Mucosa of stomach (tissue), 1 donor: ENCODE measurements around the gene CERS1.
"Not testable (repeated sequence)": the region's sequence is repeated elsewhere in the genome, so short reads cannot be mapped to it uniquely, and the experiment has no call there.

Source experiments
- H3K27me3 ChIP-seq: one replicate; pipeline ENCODE4 v1.7.0; 2013; ENCODE audit warnings: mild to moderate bottlenecking, low read length; ENCODE audit not compliant: control insufficient read depth, insufficient read depth
- H3K36me3 ChIP-seq: one replicate; pipeline ENCODE4 v1.7.0; 2013; ENCODE audit warnings: low read length; ENCODE audit not compliant: control insufficient read depth, insufficient read depth
- H3K4me1 ChIP-seq: one replicate; pipeline ENCODE4 v1.7.0; 2013; ENCODE audit warnings: mild to moderate bottlenecking, low read length; ENCODE audit not compliant: control insufficient read depth, insufficient read depth
- H3K4me3 ChIP-seq: one replicate; pipeline ENCODE4 v1.7.0; 2013; ENCODE audit warnings: low read length
- H3K9ac ChIP-seq: one replicate; pipeline ENCODE4 v1.7.0; 2013; ENCODE audit warnings: mild to moderate bottlenecking, low read length, moderate library complexity
- H3K9me3 ChIP-seq: one replicate; pipeline ENCODE4 v1.7.0; 2013; ENCODE audit warnings: mild to moderate bottlenecking, low read length, moderate library complexity; ENCODE audit not compliant: control insufficient read depth
- donor health status: Pancreatic carcinoma.

Gene CERS1

GRCh38 chr19:18931316-18932162 lies 35.6 kb upstream of the CERS1 start:
- H3K4me1 ChIP-seq, result peaks cover 5% of the 10 kb centered on the region
- H3K36me3 ChIP-seq, result no peaks in the 10 kb centered on the region
- no peak overlapping the region for H3K4me3 ChIP-seq
- no peaks in the 10 kb centered on the region for H3K27me3 ChIP-seq
- H3K9me3 ChIP-seq, result no peaks in the 10 kb centered on the region
- H3K9ac ChIP-seq, result no peak overlapping the region

GRCh38 chr19:18929311-18929710 lies 33.4 kb upstream of the CERS1 start:
- Histone ChIP-seq H3K9ac (no peak overlapping the region), H3K27me3 (no peaks in the 10 kb centered on the region), H3K9me3 (no peaks in the 10 kb centered on the region), H3K36me3 (no peaks in the 10 kb centered on the region), H3K4me1 (peaks cover 5% of the 10 kb centered on the region), H3K4me3 (no peak overlapping the region)

GRCh38 chr19:18928018-18928805 lies 32.3 kb upstream of the CERS1 start:
- Histone ChIP-seq H3K36me3 (no peaks in the 10 kb centered on the region), H3K9me3 (no peaks in the 10 kb centered on the region), H3K4me1 (peaks cover 5% of the 10 kb centered on the region)

DNA sequence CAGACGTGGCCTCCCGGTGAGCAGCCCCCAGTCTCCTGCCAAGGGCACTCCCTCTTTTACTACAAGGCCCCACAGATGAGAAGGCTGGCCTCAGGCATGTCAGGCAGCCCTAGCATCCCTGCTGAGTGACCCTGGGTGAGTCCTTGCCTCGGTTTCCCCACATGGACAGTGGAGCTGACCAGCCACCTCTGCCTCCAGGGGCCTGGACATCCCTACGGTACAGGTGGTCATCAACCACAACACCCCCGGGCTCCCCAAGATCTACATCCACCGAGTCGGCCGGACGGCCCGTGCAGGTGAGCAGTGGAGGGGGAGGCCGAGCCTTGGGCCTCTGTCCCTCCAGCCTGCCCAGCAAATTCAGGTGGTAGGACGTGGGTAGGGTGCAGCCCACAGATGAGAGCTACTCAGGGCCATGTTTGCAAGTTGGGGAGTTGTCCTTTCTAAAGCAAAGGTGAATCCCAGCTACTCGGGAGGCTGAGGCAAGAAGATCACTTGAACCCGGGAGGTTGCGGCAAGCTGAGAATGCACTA lies 28.8 kb upstream of the CERS1 start:
- Histone ChIP-seq H3K4me3 (no peak overlapping the region), H3K27me3 (no peaks in the 10 kb centered on the region), H3K9ac (no peak overlapping the region), H3K36me3 (peaks cover 8% of the 10 kb centered on the region), H3K4me1 (peaks cover 9% of the 10 kb centered on the region), H3K9me3 (no peaks in the 10 kb centered on the region)

More at GRCh38 chr19:18928018-18928805, 32.3 kb upstream of the CERS1 start:
- Histone ChIP-seq H3K9ac (no peak overlapping the region), H3K4me3 (no peak overlapping the region), H3K27me3 (no peaks in the 10 kb centered on the region)

- no peak overlapping the region for H3K4me3 ChIP-seq
- no peaks in the 10 kb centered on the region for H3K27me3 ChIP-seq
- no peak overlapping the region for H3K9ac ChIP-seq
- H3K36me3 ChIP-seq, result peaks cover 8% of the 10 kb centered on the region
- no peaks in the 10 kb centered on the region for H3K9me3 ChIP-seq
- H3K4me1 ChIP-seq, result peaks cover 13% of the 10 kb centered on the region
Observed at GRCh38 chr19:18922228-18922985, 26.4 kb upstream of the CERS1 start.

GRCh38 chr19:18921593-18921992 lies 25.6 kb upstream of the CERS1 start:
- Histone ChIP-seq H3K4me1 (peaks cover 15% of the 10 kb centered on the region), H3K36me3 (peaks cover 8% of the 10 kb centered on the region), H3K9me3 (no peaks in the 10 kb centered on the region), H3K4me3 (no peak overlapping the region), H3K27me3 (no peaks in the 10 kb centered on the region), H3K9ac (no peak overlapping the region)

DNA sequence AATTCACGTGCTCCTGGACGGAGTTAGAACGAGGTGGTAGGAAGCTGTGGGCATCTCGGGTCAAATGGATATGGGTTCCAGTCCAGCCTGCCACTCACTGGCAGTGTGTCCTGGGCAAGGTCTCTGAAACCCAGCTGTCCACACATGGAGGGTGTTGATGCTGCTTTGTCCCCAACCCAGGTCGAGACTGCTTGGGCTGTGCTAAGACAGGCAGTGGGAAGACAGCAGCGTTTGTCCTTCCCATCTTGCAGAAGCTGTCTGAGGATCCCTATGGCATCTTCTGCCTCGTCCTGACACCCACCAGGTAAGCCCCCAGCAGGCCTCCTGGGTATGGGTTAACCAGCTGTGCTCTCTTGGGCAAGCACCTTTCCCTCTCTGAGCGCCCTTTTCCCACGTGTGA lies 24.4 kb upstream of the CERS1 start:
- peaks cover 8% of the 10 kb centered on the region for H3K36me3 ChIP-seq
- H3K27me3 ChIP-seq, result no peaks in the 10 kb centered on the region
- H3K4me3 ChIP-seq, result peak overlapping the region; percentile 95
- peak overlapping the region; percentile 66 for H3K9ac ChIP-seq
- H3K9me3 ChIP-seq, result no peaks in the 10 kb centered on the region
- H3K4me1 ChIP-seq, result peaks cover 15% of the 10 kb centered on the region

GRCh38 chr19:18919900-18920214 lies 23.9 kb upstream of the CERS1 start:
- H3K36me3 ChIP-seq, result peaks cover 8% of the 10 kb centered on the region
- no peaks in the 10 kb centered on the region for H3K27me3 ChIP-seq
- H3K9me3 ChIP-seq, result no peaks in the 10 kb centered on the region
- peak overlapping the region; percentile 95 for H3K4me3 ChIP-seq
- peaks cover 15% of the 10 kb centered on the region for H3K4me1 ChIP-seq
- peak overlapping the region; percentile 66 for H3K9ac ChIP-seq

DNA sequence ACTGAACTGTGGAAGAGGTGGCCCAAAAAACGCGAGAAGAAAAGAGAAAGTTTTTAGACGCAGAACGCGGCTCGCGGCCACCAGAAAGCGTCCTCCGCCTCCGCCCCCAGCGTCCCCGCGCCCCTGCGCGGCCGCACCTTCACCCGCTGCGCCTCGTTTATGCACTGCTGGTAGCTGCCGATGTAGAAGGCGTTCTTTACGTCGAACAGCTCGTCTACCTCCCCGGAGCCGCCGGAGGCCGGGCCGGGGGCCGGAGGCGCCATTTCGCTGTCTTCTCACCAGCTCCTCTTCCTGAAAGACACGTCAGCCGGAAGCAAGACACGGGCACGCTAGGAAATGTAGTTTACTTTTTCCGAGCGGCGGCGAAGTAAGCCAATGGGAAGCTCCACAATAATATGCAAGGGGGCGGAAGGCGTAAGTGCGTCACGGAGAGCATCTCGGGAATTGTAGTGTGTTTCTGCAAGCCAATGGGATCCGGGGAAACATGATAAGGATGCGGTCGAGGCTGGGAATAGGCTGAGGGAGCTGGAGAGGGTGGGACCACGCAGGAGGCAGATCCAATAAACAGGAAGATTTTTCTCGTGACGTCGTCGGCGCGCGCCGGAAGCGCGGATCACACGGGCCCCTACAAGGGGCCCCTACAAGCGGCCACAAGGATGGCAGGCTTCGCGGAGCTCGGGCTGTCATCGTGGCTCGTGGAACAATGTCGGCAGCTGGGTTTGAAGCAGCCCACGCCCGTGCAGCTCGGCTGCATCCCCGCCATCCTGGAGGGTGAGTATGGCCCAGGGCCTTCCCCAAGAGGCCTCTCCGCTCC lies 23.3 kb upstream of the CERS1 start, which contains the start of the genes COPE and DDX49:
TSS of gene COPE (minus strand) at position 302 of the 814 bp plus-strand sequence. CDS start at position 263, 39 bp downstream.
TSS of gene DDX49 (plus strand) at position 630 of the 814 bp plus-strand sequence. CDS start at position 657, 27 bp downstream.
- Histone ChIP-seq H3K9ac (peak within 1 kb of the TSS; percentile 88), H3K9me3 (no peaks in the 10 kb centered on the region), H3K4me1 (peaks cover 15% of the 10 kb centered on the region), H3K36me3 (peaks cover 8% of the 10 kb centered on the region), H3K4me3 (peak within 1 kb of the TSS; percentile 95), H3K27me3 (no peaks in the 10 kb centered on the region)

DNA sequence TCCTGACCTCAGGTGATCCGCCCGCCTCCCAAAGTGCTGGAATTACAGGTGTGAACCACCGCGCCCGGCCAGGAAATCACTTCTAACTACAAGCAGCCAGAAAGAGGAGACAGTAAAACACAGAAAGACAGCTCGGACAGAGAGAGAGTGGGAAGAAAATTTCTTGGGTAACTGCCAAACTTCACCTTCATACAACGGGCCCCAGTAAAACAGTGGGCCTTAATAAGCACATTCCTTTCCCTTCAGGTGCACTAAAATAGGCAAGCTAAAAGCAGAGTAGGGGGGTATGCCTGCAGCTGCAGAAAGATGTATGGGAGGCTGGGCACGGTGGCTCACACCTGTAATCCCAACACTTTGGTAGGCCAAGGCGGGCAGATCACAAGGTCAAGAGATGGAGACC lies 21.6 kb upstream of the CERS1 start:
- not testable (repeated sequence) for H3K27me3 ChIP-seq, H3K4me3 ChIP-seq, H3K9ac ChIP-seq, H3K9me3 ChIP-seq, H3K36me3 ChIP-seq
- peaks cover 15% of the 10 kb centered on the region for H3K4me1 ChIP-seq

GRCh38 chr19:18915639-18916038 lies 19.7 kb upstream of the CERS1 start:
- no peaks in the 10 kb centered on the region for H3K9me3 ChIP-seq
- no peak overlapping the region for H3K9ac ChIP-seq
- H3K4me1 ChIP-seq, result peaks cover 13% of the 10 kb centered on the region
- no peak overlapping the region for H3K4me3 ChIP-seq
- H3K27me3 ChIP-seq, result no peaks in the 10 kb centered on the region
- no peaks in the 10 kb centered on the region for H3K36me3 ChIP-seq
